H1 (cell line): ENCODE data around the gene GGA2. TPM values are rescaled to one million over a fixed set of nuclear protein-coding genes. Genes with fewer than 3 reads are reported as not detected.

Experiments used
- CHD7 ChIP-seq: fragments of 300-600 bp; sonication (generic); IDR thresholded peaks from 2 replicates; pipeline ENCODE4 v1.7.1; 2012; ENCODE audit warnings: low read length, moderate library complexity, mild to moderate bottlenecking, inconsistent platforms; ENCODE audit not compliant: insufficient replicate concordance
- GTF2F1 ChIP-seq: IDR thresholded peaks from 2 replicates; pipeline ENCODE4 v1.6.1; 2012; ENCODE audit warnings: low read depth, low read length, improper control_type of control experiment, borderline replicate concordance
- polyA plus RNA-seq, 7 experiments: library from polyadenylated mRNA; depleted of rRNA in 3 of 7; stranded (reverse) in 5 of 7; unstranded in 2 of 7; fragments of >200 nt in 5 of 7; fragments of 200-250 nt in 2 of 7; gene quantifications; 1 replicate in 5 of 7; 2 replicates in 1 of 7; 4 replicates in 1 of 7; pipeline versions ENCODE4 v1.2.1 to v1.2.3, GENCODE V29; 2011 to 2013; ENCODE audit warnings: missing spikeins in 2 of 7, mixed read lengths in 2 of 7
- total RNA-seq: library from RNA; stranded (reverse); fragmentation: NEBNext Ultra II Directional; extraction: Animal tissue kit (Norgen Biotek cat#: 25700); gene quantifications from 2 replicates; pipeline ENCODE4 v1.2.1, GENCODE V29; 2021

Gene GGA2
- total and polyA plus RNA-seq, 2 of the 8 experiments (the other 6 are each of a cell fraction or from before 2014, with no cell fraction given), result 65.8 to 114 TPM

- no peak for TF ChIP-seq CHD7
- no peak for TF ChIP-seq GTF2F1
Observed at GRCh38 chr16:23485257-23485614, 25.1 kb downstream of the GGA2 start (continued).
